HEK293 (cell line): ENCODE data around the gene CELF1.
A peak's percentile ranks its signal among the peaks of the same experiment; 100 is the strongest.
"Not testable (repeated sequence)": the region's sequence is repeated elsewhere in the genome, so short reads cannot be mapped to it uniquely, and the experiment has no call there.

ENCODE experiments used
- CTCF ChIA-PET: fragments of 350-600 bp; formaldehyde crosslinking; extraction: SDS; loops from one replicate; lab custom pipeline; 2021; ENCODE audit warnings: antibody characterized with exemption; lab: Yijun Ruan, JAX
- POLR2A ChIA-PET: fragments of 300-600 bp; formaldehyde crosslinking; extraction: SDS; loops from one replicate; lab custom pipeline; 2020; ENCODE audit warnings: antibody characterized with exemption, inconsistent platforms; lab: Yijun Ruan, JAX
- H3K27ac ChIP-seq: fragments of 200-500 bp; sonication (Bioruptor generic); 2 replicates; pipeline ENCODE4 v1.5.1; 2014; ENCODE audit warnings: low read depth, low read length, control low read depth, inconsistent platforms; ENCODE audit errors: extremely low read depth
- H3K36me3 ChIP-seq, 2 experiments: fragments of 200-500 bp in 1 of 2; sonication (Bioruptor generic) in 1 of 2; 1 replicate in 1 of 2; 2 replicates in 1 of 2; pipeline ENCODE4 v1.5.1; 2014 to 2017; ENCODE audit warnings: inconsistent platforms in 2 of 2, low read length in 2 of 2; ENCODE audit not compliant: control insufficient read depth in 2 of 2, insufficient read depth in 1 of 2
- H3K4me1 ChIP-seq: fragments of 200-500 bp; sonication (Bioruptor generic); 2 replicates; pipeline ENCODE4 v1.5.1; 2014; ENCODE audit warnings: mild to moderate bottlenecking, low read length, inconsistent platforms; ENCODE audit not compliant: control insufficient read depth, insufficient read depth
- H3K4me3 ChIP-seq: 2 replicates; pipeline ENCODE4 v1.5.1; 2011; ENCODE audit warnings: low read depth, mild to moderate bottlenecking, control low read depth, low read length, moderate library complexity
- H3K9me3 ChIP-seq: fragments of 200-500 bp; sonication (Bioruptor generic); 2 replicates; pipeline ENCODE4 v1.5.1; 2014; ENCODE audit warnings: low read depth, low read length, inconsistent platforms; ENCODE audit not compliant: control insufficient read depth, insufficient read depth
- GLI2 ChIP-seq: fragments of 450-650 bp; formaldehyde crosslinking; IDR thresholded peaks from 2 replicates; pipeline ENCODE4; 2017; ENCODE audit warnings: missing biosample characterization, missing genetic modification characterization, low read depth, borderline replicate concordance
- PRDM10 ChIP-seq: fragments of 450-650 bp; formaldehyde crosslinking; IDR thresholded peaks from 2 replicates; pipeline ENCODE4 v1.5.1; 2016; ENCODE audit warnings: missing biosample characterization, missing genetic modification characterization
- RBAK ChIP-seq: fragments of 450-650 bp; formaldehyde crosslinking; IDR thresholded peaks from 2 replicates; pipeline ENCODE4 v1.5.1; 2016; ENCODE audit warnings: missing biosample characterization, missing genetic modification characterization
- SCRT1 ChIP-seq: fragments of 450-650 bp; formaldehyde crosslinking; IDR thresholded peaks from 2 replicates; pipeline ENCODE4 v1.5.1; 2016; ENCODE audit warnings: missing biosample characterization, missing genetic modification characterization, borderline replicate concordance
- SCRT2 ChIP-seq: fragments of 450-650 bp; formaldehyde crosslinking; IDR thresholded peaks from 2 replicates; pipeline ENCODE4 v1.5.1; 2016; ENCODE audit warnings: missing biosample characterization, missing genetic modification characterization
- SP7 ChIP-seq: fragments of 450-650 bp; formaldehyde crosslinking; IDR thresholded peaks from 2 replicates; pipeline ENCODE4 v1.5.1; 2016; ENCODE audit warnings: missing biosample characterization, missing genetic modification characterization
- TRIM28 ChIP-seq: IDR thresholded peaks from 2 replicates; pipeline ENCODE4 v1.6.1; 2011; ENCODE audit warnings: low read length, control low read depth, borderline replicate concordance
- ZBTB48 ChIP-seq: fragments of 450-650 bp; formaldehyde crosslinking; IDR thresholded peaks from 2 replicates; pipeline ENCODE4 v1.5.1; 2016; ENCODE audit warnings: missing biosample characterization, missing genetic modification characterization
- ZEB2 ChIP-seq: fragments of 450-650 bp; formaldehyde crosslinking; IDR thresholded peaks from 2 replicates; pipeline ENCODE4 v1.5.1; 2016; ENCODE audit warnings: missing biosample characterization, missing genetic modification characterization
- ZNF148 ChIP-seq: fragments of 450-650 bp; formaldehyde crosslinking; IDR thresholded peaks from 2 replicates; pipeline ENCODE4 v1.5.0; 2017; ENCODE audit warnings: missing biosample characterization, missing genetic modification characterization, borderline replicate concordance
- ZNF223 ChIP-seq: fragments of 450-650 bp; formaldehyde crosslinking; IDR thresholded peaks from 2 replicates; pipeline ENCODE4 v1.5.1; 2016; ENCODE audit warnings: missing biosample characterization, missing genetic modification characterization
- ZNF404 ChIP-seq: fragments of 450-650 bp; formaldehyde crosslinking; IDR thresholded peaks from 2 replicates; pipeline ENCODE4 v1.5.1; 2017; ENCODE audit warnings: missing biosample characterization, missing genetic modification characterization
- ZNF48 ChIP-seq: fragments of 450-650 bp; formaldehyde crosslinking; IDR thresholded peaks from 2 replicates; pipeline ENCODE4 v1.5.1; 2016; ENCODE audit warnings: missing biosample characterization, missing genetic modification characterization
- ZNF501 ChIP-seq: fragments of 450-650 bp; formaldehyde crosslinking; IDR thresholded peaks from 2 replicates; pipeline ENCODE4 v1.5.1; 2016; ENCODE audit warnings: missing biosample characterization, missing genetic modification characterization
- ZNF529 ChIP-seq: fragments of 450-650 bp; formaldehyde crosslinking; IDR thresholded peaks from 2 replicates; pipeline ENCODE4 v1.5.1; 2017; ENCODE audit warnings: missing genetic modification characterization, missing biosample characterization; ENCODE audit not compliant: insufficient replicate concordance
- ZNF544 ChIP-seq: fragments of 450-650 bp; formaldehyde crosslinking; IDR thresholded peaks from 2 replicates; pipeline ENCODE4 v1.5.0; 2017; ENCODE audit warnings: missing biosample characterization, missing genetic modification characterization
- ZNF660 ChIP-seq: fragments of 450-650 bp; IDR thresholded peaks from 2 replicates; pipeline ENCODE4 v1.5.1; 2018; ENCODE audit warnings: missing biosample characterization, mild to moderate bottlenecking, missing genetic modification characterization
- ZNF677 ChIP-seq: fragments of 450-650 bp; IDR thresholded peaks from 2 replicates; pipeline ENCODE4 v1.5.0; 2018; ENCODE audit warnings: missing biosample characterization, mild to moderate bottlenecking, missing genetic modification characterization, moderate library complexity

The CELF1 gene

GRCh38 chr11:47552056-47552565 lies 821 bp downstream of the CELF1 start:
- ChIA-PET POLR2A (interaction anchor here (1.1 to 2.1 kb wide), 6 partner anchors 12 to 54 kb away, joined by 3 to 14 read pairs (median 4); partner anchors contain the start of gene PTPMT1), CTCF (interaction anchor here (0.6 to 2.6 kb wide), 11 partner anchors 12 to 684 kb away, joined by 3 to 11 read pairs (median 4); partner anchors contain the start of gene PTPMT1)
- H3K9me3 ChIP-seq = no peaks in the 10 kb centered on the region
- TF ChIP-seq ZBTB48 (tag by site-specific recombination) = peak; percentile 45; the same call in 1 of the 2 replicates
- TF ChIP-seq ZNF677 (tag by site-specific recombination) = no peak
- peak; percentile 47; the same call in 1 of the 2 replicates for TF ChIP-seq ZEB2
- TF ChIP-seq, all 188 proteins: peak for 2
- Histone ChIP-seq H3K36me3 (peaks cover 0 to 18% of the 10 kb centered on the region in 2 experiments; a peak in 2 of 3 replicates), H3K4me3 (peak overlapping the region; percentile 99), H3K27ac (peak overlapping the region; percentile 79), H3K4me1 (no peaks in the 10 kb centered on the region)

- TF ChIP-seq ZNF223 (tag by site-specific recombination) = no peak
- peak; percentile 73 for TF ChIP-seq SCRT2
- TF ChIP-seq TRIM28 = no peak
- no peak for TF ChIP-seq ZNF660 (tag by site-specific recombination)
- no peak for TF ChIP-seq ZNF404 (tag by site-specific recombination)
- peak; percentile 39; the same call in 1 of the 2 replicates for TF ChIP-seq SCRT1
- TF ChIP-seq SP7 = no peak
- no peak for TF ChIP-seq ZNF529 (tag by site-specific recombination)
- TF ChIP-seq GLI2 (tag by site-specific recombination) = no peak
- TF ChIP-seq ZNF148 (tag by site-specific recombination) = no peak
- ChIA-PET POLR2A (interaction anchor here (1.2 to 1.9 kb wide), 4 partner anchors 11 to 33 kb away, joined by 3 to 6 read pairs (median 4); no protein-coding TSS in a partner anchor), CTCF (interaction anchor here (1.1 to 2.6 kb wide), 4 partner anchors 14 to 28 kb away, joined by 3 to 11 read pairs (median 7); partner anchors contain the start of gene PTPMT1)
- peaks cover 0 to 22% of the 10 kb centered on the region in 2 experiments; a peak in 2 of 3 replicates for H3K36me3 ChIP-seq
- peak overlapping the region; percentile 99; the same call in 1 of the 2 replicates for H3K4me3 ChIP-seq
- H3K27ac ChIP-seq = 0 out of 2 replicates have a peak overlapping the region, but pooled peaks have one; percentile 79
- no peaks in the 10 kb centered on the region for H3K4me1 ChIP-seq
- no peaks in the 10 kb centered on the region for H3K9me3 ChIP-seq
Measured at GRCh38 chr11:47551086-47551485, 1.8 kb downstream of the CELF1 start.

GRCh38 chr11:47550288-47551047 lies 2.5 kb downstream of the CELF1 start:
- Histone ChIP-seq H3K36me3 (peaks cover 0 to 22% of the 10 kb centered on the region in 2 experiments; a peak in 2 of 3 replicates), H3K4me3 (no peak overlapping the region), H3K9me3 (no peaks in the 10 kb centered on the region), H3K4me1 (no peaks in the 10 kb centered on the region), H3K27ac (no peak overlapping the region)
- ChIA-PET CTCF (interaction anchor here (1.1 to 2.6 kb wide), 3 partner anchors 14 to 19 kb away, joined by 4 to 11 read pairs (median 10); partner anchors contain the start of gene PTPMT1), POLR2A (interaction anchor here (1.2 to 1.9 kb wide), 3 partner anchors 10 to 27 kb away, joined by 3 to 6 read pairs (median 4); no protein-coding TSS in a partner anchor)
- no peak for TF ChIP-seq ZNF544 (tag by site-specific recombination)
- TF ChIP-seq ZNF501 (tag by site-specific recombination) = no peak
- TF ChIP-seq ZNF48 (tag by site-specific recombination) = no peak
- no peak for TF ChIP-seq PRDM10 (tag by site-specific recombination)
- TF ChIP-seq RBAK (tag by site-specific recombination) = no peak

GRCh38 chr11:47546274-47546673 lies 6.7 kb downstream of the CELF1 start:
- POLR2A ChIA-PET = interaction anchor here (0.6 kb wide), 1 partner anchor 332 kb away, joined by 3 read pairs; the partner anchor contains the start of gene DDB2
- H3K4me1 ChIP-seq, H3K27ac ChIP-seq, CTCF ChIA-PET, H3K4me3 ChIP-seq, H3K9me3 ChIP-seq: not testable (repeated sequence)
- H3K36me3 ChIP-seq = peaks cover 0 to 22% of the 10 kb centered on the region in 2 experiments; a peak in 2 of 3 replicates
